Activated CD4-positive, alpha-beta T cell treated with anti-CD3 and anti-CD28 coated beads, Interleukin-2, Interleukin-4, amounts not matched to agents 100 ng/mL and 50 ng/mL, durations not matched to agents 16 hours and 8 hours (primary cell): ENCODE data around the gene CLEC2D.

Source experiments
- DNase-seq: peaks from one replicate; pipeline ENCODE4 v3.0.0-alpha.2; 2020; ENCODE audit warnings: low spot score

CLEC2D gene

GRCh38 chr12:9669534-9669933 lies at the start of gene CLEC2D:
TSS of gene CLEC2D (plus strand) at chr12:9669713. CDS start at chr12:9669735, 22 bp downstream.
- peak; percentile 92 for DNase-seq

DNA sequence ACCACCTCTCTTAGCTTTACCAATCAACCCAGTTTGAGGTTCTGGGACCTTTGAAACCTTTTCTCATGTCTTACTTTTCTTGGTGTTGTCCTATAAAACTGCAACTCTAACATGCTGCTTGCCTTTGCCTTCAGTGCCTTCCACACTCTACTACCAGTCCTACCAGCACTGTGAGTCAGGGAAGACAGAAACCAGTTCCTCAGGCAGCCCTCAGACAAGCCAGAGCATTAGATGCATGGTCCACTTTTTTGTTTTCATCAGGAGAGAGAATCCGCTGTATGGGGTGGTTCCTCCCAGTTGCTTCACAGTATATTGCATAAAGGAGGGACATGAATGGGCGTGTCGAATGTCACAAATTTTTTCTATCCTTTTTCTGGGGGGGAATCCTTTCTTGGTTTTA lies 44.5 kb upstream of the CLEC2D start:
- no peak for DNase-seq

- DNase-seq, result no peak
Observed at GRCh38 chr12:9626291-9626690, 43.2 kb upstream of the CLEC2D start.

DNA sequence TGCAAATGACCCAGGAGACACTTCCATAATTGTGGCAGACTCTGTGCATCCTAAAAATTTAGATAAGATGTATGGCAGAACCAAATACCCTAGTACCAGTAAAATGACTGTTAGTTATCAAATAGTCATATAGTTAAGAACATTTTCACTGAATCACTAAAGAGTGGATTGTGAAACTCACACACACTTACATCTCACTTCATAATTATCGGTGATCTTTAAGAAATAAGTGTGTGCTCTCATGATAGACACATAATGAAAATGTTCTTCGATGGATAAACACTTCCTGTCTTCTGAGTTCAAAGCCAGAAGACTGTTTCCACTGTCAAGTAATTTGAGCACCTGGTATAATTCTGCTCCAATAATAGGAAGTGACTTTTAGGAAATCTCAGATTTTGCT lies 42.7 kb upstream of the CLEC2D start:
- peak; percentile 17 for DNase-seq

DNA sequence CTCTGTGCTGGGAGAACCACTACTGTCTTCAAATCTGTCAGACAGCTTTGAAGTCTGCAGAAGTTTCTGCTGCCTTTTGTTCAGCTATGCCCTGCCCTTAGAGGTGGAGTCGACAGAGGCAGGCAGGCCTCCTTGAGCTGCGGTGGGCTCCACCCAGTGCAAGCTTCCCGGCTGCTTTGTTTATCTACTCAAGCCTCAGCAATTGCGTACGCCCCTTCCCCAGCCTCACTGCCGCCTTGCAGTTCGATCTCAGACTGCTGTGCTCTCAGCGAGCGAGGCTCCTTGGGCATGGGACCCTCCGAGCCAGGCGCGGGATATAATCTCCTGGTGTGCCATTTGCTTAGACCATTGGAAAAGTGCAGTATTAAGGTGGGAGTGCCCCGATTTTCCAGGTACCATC lies 36.7 kb upstream of the CLEC2D start:
- DNase-seq, result no peak

- peak; percentile 79 for DNase-seq
Observed at GRCh38 chr12:9634177-9634803, 35.2 kb upstream of the CLEC2D start.

DNA sequence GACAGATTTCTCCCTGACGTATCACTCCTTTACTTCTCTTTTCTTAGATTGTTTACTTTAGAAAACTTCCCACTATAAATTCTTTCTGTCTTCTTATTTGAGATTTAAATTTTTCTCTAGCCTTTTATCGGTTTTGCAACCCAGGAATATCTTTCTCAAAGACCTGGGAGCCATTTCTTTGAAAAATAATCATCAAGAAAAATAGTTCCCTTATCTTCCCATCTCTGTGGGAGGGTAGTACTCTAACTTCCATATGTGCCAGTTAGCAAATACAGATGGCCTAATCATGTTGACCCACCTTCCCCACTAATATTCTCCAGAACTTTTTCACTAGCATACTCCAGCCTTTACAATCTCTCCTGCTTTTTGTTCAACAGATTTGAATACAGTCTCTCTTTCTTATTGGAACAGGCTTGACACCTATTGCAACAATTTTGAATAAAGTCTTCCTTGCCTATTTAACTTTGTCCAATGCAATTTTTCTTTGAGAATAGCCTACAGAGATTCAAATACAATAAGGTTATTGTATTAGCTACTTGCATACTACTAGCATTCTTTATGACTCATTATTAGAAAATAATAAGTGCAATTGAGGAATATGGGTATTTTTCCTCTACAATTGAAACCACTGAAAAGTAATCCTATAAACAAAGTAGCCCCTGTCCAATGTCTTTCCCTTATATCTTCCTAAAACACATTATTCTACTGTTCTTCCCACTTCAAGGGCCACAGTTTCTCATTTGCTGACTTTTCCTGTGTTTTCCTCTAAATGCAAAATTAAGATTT lies 34.4 kb upstream of the CLEC2D start:
- DNase-seq, result no peak

DNA sequence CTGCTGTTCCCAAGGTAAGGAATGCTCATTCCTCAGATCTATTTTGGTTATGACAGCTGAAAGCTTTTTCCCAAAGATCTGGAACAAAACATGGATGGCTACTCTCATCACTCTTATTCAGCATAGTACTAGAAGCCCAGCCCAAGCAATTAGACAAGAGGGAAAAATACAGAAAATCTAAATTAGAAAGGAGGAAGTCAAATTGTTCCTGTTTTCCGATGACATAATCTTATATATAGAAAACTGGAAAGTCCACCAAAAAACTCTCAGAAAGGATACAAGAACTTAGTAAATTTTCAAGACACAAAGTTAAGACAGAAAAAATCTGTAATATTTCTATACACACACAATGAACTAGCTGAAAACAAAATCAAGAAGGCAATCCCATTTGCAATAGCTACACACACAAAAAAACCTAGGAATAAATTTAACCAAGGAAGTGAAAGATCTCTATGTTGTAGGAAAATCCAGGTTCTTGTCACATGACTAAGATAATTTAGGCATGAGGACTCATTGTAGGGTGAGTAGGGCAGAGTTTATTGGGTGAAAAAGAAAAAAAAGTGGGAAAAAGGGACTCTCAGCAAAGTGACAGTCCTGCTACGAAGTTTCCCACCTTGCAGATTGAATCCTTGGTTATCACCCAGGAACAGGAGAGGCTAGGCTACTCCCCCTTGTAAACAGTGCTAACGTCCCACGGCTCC lies 33.2 kb upstream of the CLEC2D start:
- no peak for DNase-seq

- DNase-seq, result no peak
Observed at GRCh38 chr12:9636851-9637206, 32.7 kb upstream of the CLEC2D start.

DNA sequence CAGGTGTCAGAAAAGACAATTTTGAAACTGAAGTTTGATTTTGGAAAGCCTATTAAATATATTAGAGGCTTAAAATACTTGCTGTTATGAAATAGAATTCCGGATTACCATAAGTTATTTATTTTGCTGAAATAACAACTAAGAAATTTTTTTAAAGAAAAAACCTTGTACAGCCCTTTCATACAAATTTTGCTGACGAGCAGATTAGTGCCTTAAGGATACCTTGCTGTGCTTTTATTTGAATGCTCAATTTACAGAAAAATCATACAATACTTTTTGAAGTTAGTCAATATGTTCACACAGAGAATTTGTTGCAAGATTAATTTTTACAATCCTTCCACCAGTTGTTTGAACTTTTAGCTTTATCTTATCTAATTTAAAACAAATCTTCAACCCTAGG lies 29.5 kb upstream of the CLEC2D start:
- no peak for DNase-seq

GRCh38 chr12:9642606-9643265 lies 26.8 kb upstream of the CLEC2D start:
- DNase-seq, result no peak

DNA sequence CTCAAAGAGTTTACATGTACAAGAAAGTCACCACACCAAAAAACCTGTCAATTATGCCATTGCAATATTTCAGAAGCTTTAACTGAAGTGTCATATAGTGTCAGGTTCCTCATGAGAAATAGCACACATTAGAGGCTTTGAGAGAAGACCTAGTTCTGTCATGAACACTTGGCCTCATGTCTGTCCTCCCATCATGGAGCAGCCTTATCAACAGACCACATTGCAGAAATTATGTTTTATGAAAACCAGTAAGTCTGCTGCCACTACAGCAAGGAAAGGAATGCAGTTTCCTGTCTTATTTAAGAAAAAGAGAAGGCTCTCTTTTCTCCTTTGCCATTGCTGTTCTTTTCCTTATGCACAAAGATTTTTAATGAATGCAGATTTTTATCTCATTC lies 26.2 kb upstream of the CLEC2D start:
- no peak for DNase-seq

- peak; percentile 15 for DNase-seq
Observed at GRCh38 chr12:9644985-9645551, 24.4 kb upstream of the CLEC2D start.

GRCh38 chr12:9646794-9647781 lies 22.4 kb upstream of the CLEC2D start:
- DNase-seq, result no peak

GRCh38 chr12:9647825-9648700 lies 21.4 kb upstream of the CLEC2D start:
- peak; percentile 92 for DNase-seq

GRCh38 chr12:9648701-9649531 lies 20.6 kb upstream of the CLEC2D start:
- peak; percentile 37 for DNase-seq

DNA sequence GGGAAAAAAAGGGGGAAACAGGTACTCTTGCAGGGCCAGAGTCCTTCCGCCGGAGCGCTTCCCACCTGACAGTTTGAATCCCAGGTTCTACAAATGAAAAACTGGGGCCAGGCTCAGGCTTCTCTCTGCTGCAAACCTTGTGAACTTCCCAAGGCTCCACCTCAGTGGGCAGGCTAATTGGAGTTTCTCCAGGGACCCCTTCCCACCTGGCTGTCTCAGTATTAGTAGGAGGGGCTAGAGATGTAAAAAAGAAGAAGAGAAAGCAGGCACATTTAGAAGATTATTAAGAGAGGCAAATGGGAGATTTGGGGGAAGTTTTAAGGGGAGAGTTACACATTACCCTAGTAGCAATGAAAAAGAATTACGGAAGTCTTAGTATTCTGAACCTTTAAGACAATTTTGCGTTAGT lies 20.0 kb upstream of the CLEC2D start:
- peak; percentile 41 for DNase-seq

DNA sequence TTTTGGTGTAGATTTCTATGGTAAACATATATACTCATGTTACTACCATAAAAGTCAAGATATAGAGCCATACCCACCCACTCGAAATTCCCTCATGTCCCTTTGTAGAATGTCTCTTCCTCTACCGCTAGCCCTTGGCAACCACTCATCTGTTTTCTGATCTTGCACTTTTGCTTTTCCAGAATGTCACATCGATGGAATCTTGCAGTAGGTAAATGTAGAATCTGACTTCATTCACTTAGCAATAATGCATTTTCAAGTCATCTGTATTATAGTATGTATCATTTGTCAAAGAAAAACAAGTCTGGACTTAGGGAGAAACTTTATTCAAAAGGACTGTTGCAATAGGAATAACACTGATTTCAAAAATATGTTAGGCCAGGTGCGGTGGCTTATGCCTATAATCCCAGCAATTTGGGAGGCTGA lies 19.3 kb upstream of the CLEC2D start:
- peak; percentile 25 for DNase-seq

DNA sequence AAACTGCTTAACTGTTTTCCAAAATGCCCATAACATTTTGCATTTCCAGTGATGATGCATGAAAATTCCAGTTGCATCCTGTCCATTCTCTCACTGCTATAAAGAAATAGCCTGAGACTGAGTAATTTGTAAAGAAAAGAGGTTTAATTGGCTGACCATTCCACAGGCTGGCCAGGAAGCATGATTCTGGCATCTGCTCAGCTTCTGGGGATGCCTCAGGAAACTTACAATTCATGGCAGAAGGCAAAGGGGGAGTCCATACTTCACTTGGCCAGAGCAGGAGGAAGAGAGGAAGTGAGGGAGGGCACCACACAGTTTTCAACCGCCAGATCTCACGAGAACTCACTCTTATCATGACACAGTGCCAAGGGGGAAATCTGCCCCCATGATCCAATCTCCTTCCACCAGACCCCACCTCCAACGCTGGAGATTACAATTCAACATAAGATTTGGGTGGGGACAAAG lies 18.2 kb upstream of the CLEC2D start:
- peak; percentile 78 for DNase-seq
